Measurements from ENCODE around the gene SLC23A3. TPM values are rescaled to one million over a fixed set of nuclear protein-coding genes. Genes with fewer than 3 reads are reported as not detected.

The SLC23A3 gene
- polyA plus RNA-seq, 1 experiment, result 0.53 TPM

GRCh38 chr2:219159771-219160185, 10.1 kb downstream of the SLC23A3 start:
- ChIA-PET CTCF (interaction anchor here (0.6 to 13.1 kb wide), 48 partner anchors 9 to 809 kb away, joined by 3 to 250 read pairs (median 4); partner anchors contain the start of genes ANKZF1, ATG9A, CNPPD1 and DNAJB2), POLR2A (no interaction called here)
- peak overlapping the region; percentile 89 for H3K4me3 ChIP-seq (ENCODE audit: low read depth, low read length)
- no peak for DNase-seq (ENCODE audit: low read depth, low spot score)
- H3K27me3 ChIP-seq (ENCODE audit: control insufficient read depth, insufficient read depth, low read length), result no peaks in the 10 kb centered on the region
- H3K9me3 ChIP-seq (ENCODE audit: control insufficient read depth, insufficient read depth, low read length), result no peaks in the 10 kb centered on the region
- no peak overlapping the region for H3K27ac ChIP-seq (ENCODE audit: low read depth, low read length)
- no peak for TF ChIP-seq CTCF (IDR thresholded peaks at IDR 0.05; ENCODE audit: low read depth, low read length)

GRCh38 chr2:219158586-219158985, 11.2 kb downstream of the SLC23A3 start:
- H3K9me3 ChIP-seq (ENCODE audit: control insufficient read depth, insufficient read depth, low read length), result no peaks in the 10 kb centered on the region
- DNase-seq (ENCODE audit: low read depth, low spot score), result no peak
- no peak for TF ChIP-seq CTCF (IDR thresholded peaks at IDR 0.05; ENCODE audit: low read depth, low read length)
- POLR2A ChIA-PET, result interaction anchor here (0.6 to 1.0 kb wide), 3 partner anchors 18 to 95 kb away, joined by 3 to 8 read pairs (median 3); partner anchors contain the start of genes CNPPD1 and TUBA4A
- no peak overlapping the region for H3K4me3 ChIP-seq (ENCODE audit: low read depth, low read length)
- CTCF ChIA-PET, result interaction anchor here (0.7 to 13.1 kb wide), 23 partner anchors 9 to 372 kb away, joined by 3 to 250 read pairs (median 6); partner anchors contain the start of genes ANKZF1, ATG9A, IHH and SLC23A3
- no peaks in the 10 kb centered on the region for H3K27me3 ChIP-seq (ENCODE audit: control insufficient read depth, insufficient read depth, low read length)
- H3K27ac ChIP-seq (ENCODE audit: low read depth, low read length), result no peak overlapping the region

DNA sequence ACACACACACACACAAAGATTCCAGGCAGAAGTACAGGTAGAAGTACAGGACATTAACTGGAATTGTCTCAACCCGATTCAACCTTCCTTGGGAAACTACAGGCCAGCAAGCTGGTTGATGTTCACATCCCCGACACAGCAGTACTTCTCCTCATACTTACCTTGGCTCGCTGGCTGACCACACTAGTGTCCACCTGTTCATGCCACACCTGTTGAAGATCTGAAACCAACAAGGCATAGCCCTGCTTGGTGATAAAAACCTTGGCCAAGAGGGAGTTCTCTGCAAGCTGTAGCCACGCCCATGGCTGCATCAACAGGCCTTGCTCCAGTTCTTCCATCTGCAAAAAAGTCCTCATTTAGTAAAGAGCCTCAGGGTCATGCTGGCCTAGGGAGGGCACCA, 11.8 kb downstream of the SLC23A3 start:
- no peaks in the 10 kb centered on the region for H3K9me3 ChIP-seq (ENCODE audit: control insufficient read depth, insufficient read depth, low read length)
- ChIA-PET CTCF (interaction anchor here (0.7 to 13.1 kb wide), 9 partner anchors 10 to 195 kb away, joined by 3 to 250 read pairs (median 12); partner anchors contain the start of gene IHH), POLR2A (interaction anchor here (0.6 to 1.0 kb wide), 3 partner anchors 18 to 250 kb away, joined by 3 to 8 read pairs (median 7); partner anchors contain the start of gene CNPPD1)
- DNase-seq (ENCODE audit: low read depth, low spot score), result no peak
- no peak overlapping the region for H3K27ac ChIP-seq (ENCODE audit: low read depth, low read length)
- no peak overlapping the region for H3K4me3 ChIP-seq (ENCODE audit: low read depth, low read length)
- no peak for TF ChIP-seq CTCF (IDR thresholded peaks at IDR 0.05; ENCODE audit: low read depth, low read length)
- H3K27me3 ChIP-seq (ENCODE audit: control insufficient read depth, insufficient read depth, low read length), result no peaks in the 10 kb centered on the region

GRCh38 chr2:219157396-219157795, 12.4 kb downstream of the SLC23A3 start:
- Histone ChIP-seq H3K27ac (ENCODE audit: low read depth, low read length) (no peak overlapping the region), H3K4me3 (ENCODE audit: low read depth, low read length) (no peak overlapping the region), H3K9me3 (ENCODE audit: control insufficient read depth, insufficient read depth, low read length) (no peaks in the 10 kb centered on the region), H3K27me3 (ENCODE audit: control insufficient read depth, insufficient read depth, low read length) (no peaks in the 10 kb centered on the region)
- no peak for DNase-seq (ENCODE audit: low read depth, low spot score)
- ChIA-PET POLR2A (no interaction called here), CTCF (interaction anchor here (0.9 to 13.1 kb wide), 10 partner anchors 10 to 281 kb away, joined by 3 to 250 read pairs (median 8); partner anchors contain the start of gene IHH)
- no peak for TF ChIP-seq CTCF (IDR thresholded peaks at IDR 0.05; ENCODE audit: low read depth, low read length)

DNA sequence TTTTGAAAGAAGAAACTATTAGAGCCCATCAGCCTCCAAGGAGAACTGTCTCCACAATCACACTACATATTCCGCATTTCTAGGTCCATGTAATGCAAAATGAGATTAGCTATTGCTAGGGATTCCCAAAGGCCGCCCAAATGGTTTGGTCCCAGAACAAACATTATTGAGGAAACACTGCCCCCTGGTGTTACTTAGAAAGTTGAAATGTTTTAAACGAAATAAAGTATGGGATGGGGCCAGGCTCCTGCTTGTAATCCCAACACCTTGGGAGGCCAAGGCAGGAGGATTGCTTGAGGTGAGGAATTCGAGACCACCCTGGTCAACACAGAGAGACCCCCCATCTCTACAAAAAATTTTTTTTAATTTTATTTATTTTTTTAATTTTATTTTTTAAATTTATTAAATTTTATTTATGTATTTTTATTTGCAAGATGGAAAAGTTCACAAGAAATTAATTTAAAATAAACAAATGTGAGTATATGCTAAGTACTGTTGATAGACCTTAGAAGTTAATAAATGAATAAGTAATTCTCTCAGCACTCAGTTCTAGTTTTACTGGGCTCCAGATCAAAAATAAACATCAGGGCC, 14.7 kb downstream of the SLC23A3 start:
- Histone ChIP-seq H3K4me3 (ENCODE audit: low read depth, low read length) (no peak overlapping the region), H3K27me3 (ENCODE audit: control insufficient read depth, insufficient read depth, low read length) (no peaks in the 10 kb centered on the region), H3K27ac (ENCODE audit: low read depth, low read length) (no peak overlapping the region), H3K9me3 (ENCODE audit: control insufficient read depth, insufficient read depth, low read length) (no peaks in the 10 kb centered on the region)
- CTCF ChIA-PET, result interaction anchor here (0.6 to 13.1 kb wide), 43 partner anchors 9 to 280 kb away, joined by 3 to 250 read pairs (median 5); partner anchors contain the start of genes CFAP65, CRYBA2 and IHH
- POLR2A ChIA-PET, result interaction anchor here (1.0 kb wide), 1 partner anchor 35 kb away, joined by 4 read pairs; no protein-coding TSS in a partner anchor
- DNase-seq (ENCODE audit: low read depth, low spot score), result peak; percentile 34
- peak; percentile 58 for TF ChIP-seq CTCF (IDR thresholded peaks at IDR 0.05; ENCODE audit: low read depth, low read length)

All from AG04450 (cell line).